ENCODE data around the gene ST6GALNAC1. TPM values are rescaled to one million over a fixed set of nuclear protein-coding genes. Genes with fewer than 3 reads are reported as not detected.

Gene ST6GALNAC1
- total and polyA plus RNA-seq, 8 donors: 2.1 to 46.0 (median 3.4) TPM

DNA sequence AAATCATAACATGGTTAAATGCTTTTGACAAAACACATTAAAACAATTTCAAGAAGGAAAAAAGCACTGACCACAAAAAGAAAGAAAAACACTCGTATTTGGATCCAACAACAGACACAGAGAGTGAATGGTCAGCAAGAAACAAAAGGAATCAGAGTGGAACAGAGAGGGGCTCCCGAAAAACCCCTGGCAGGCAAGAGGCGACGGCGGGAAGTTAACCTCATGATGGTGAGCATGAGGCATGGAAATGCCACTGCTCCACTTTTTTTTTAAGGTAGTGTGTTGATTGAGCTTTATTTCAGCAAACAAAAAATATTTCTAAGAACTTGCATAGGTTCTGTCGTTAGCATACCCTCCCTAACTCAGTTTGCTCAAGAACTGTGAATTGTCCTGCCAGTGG lies 32.1 kb upstream of the ST6GALNAC1 start:
- Histone ChIP-seq H3K27ac (no peak overlapping the region), H3K4me1 (peaks cover 11 to 17% of the 10 kb centered on the region in 2 donors), H3K4me3 (no peak overlapping the region), H3K36me3 (no peaks in the 10 kb centered on the region), H3K27me3 (no peaks in the 10 kb centered on the region), H3K9me3 (no peaks in the 10 kb centered on the region)
- ATAC-seq (no peak), DNase-seq (no peak)
- intact Hi-C loops (cut with DNase I): no loop called here
- TF ChIP-seq, protein P1, sequence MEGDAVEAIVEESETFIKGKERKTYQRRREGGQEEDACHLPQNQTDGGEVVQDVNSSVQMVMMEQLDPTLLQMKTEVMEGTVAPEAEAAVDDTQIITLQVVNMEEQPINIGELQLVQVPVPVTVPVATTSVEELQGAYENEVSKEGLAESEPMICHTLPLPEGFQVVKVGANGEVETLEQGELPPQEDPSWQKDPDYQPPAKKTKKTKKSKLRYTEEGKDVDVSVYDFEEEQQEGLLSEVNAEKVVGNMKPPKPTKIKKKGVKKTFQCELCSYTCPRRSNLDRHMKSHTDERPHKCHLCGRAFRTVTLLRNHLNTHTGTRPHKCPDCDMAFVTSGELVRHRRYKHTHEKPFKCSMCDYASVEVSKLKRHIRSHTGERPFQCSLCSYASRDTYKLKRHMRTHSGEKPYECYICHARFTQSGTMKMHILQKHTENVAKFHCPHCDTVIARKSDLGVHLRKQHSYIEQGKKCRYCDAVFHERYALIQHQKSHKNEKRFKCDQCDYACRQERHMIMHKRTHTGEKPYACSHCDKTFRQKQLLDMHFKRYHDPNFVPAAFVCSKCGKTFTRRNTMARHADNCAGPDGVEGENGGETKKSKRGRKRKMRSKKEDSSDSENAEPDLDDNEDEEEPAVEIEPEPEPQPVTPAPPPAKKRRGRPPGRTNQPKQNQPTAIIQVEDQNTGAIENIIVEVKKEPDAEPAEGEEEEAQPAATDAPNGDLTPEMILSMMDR (IDR thresholded peaks at IDR 0.05): no peak

DNA sequence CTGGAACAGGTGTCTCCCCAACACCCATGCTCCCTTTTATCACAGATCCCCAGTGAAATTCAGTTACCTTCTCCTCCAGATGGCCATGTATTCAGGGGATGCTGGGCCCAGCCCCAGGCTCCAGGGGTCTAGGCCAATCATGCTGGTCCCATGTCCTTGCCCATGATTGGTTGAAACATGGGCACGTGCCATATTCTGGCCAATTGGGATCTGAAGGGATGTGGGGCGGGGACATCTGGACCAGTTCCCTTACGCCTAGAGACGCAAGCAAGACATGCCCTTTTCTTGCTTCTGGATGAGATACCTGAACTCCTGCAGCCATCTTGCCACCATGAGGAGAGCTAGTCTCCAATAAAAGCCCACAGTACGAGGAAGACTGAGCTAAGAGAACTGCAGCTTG lies 31.0 kb upstream of the ST6GALNAC1 start:
- no peaks in the 10 kb centered on the region for H3K36me3 ChIP-seq
- H3K27ac ChIP-seq: no peak overlapping the region
- peaks cover 11 to 21% of the 10 kb centered on the region in 2 donors for H3K4me1 ChIP-seq
- intact Hi-C loops (cut with DNase I): no loop called here
- ATAC-seq (no peak), DNase-seq (no peak)
- TF ChIP-seq, protein P1 (IDR thresholded peaks at IDR 0.05): no peak
- H3K4me3 ChIP-seq: no peak overlapping the region
- no peaks in the 10 kb centered on the region for H3K9me3 ChIP-seq
- no peaks in the 10 kb centered on the region for H3K27me3 ChIP-seq

DNA sequence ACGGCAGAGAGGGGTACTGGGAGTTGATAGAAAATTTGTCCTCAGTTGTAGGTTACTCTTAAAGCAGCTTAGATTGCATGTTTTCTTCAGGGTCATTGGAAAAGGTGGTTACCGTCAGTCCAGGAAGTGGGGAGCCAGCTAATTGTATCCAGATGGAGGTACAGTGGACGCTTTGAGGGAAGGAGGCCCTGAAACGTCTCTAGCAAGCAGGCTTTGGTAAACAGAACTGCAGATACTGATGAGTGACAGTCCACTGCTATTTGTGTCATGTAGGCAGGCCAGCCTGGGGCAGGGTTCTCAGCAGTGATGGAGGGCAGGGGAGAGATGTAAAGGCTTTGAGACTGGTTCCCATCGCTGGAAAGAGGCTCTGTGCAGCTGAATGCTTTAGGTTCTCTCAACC lies 30.2 kb upstream of the ST6GALNAC1 start:
- no peak for DNase-seq
- H3K4me3 ChIP-seq: no peak overlapping the region
- TF ChIP-seq, protein P1 (IDR thresholded peaks at IDR 0.05): no peak
- H3K27ac ChIP-seq: no peak overlapping the region
- no peaks in the 10 kb centered on the region for H3K36me3 ChIP-seq
- H3K27me3 ChIP-seq: no peaks in the 10 kb centered on the region
- intact Hi-C loops (cut with DNase I): no loop called here
- ATAC-seq: no peak
- H3K9me3 ChIP-seq: no peaks in the 10 kb centered on the region
- peaks cover 11 to 21% of the 10 kb centered on the region in 2 donors for H3K4me1 ChIP-seq

DNA sequence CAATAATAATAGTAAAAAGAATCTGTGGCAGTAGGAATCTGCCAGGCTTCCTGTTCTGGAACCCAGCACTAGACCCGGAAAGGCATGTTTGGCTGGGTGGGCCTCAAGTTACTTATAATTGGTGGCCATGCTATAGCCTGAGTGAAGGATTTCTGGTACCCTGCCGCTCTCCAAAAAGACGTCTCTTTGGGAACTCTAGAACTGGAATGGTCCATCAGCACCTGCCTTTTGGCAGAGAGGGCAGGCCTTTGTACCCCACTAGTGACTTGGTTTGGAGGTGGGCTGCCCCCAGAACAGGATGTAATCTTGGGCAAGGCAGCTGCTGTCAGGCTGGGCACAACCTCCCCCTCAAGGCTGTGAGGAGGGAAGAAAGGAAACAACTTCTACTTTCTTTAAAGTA lies 29.3 kb upstream of the ST6GALNAC1 start:
- Histone ChIP-seq H3K4me1 (peaks cover 11 to 21% of the 10 kb centered on the region in 2 donors), H3K27ac (peak overlapping the region in 1 of 2 donors; percentile 11), H3K36me3 (no peaks in the 10 kb centered on the region), H3K9me3 (no peaks in the 10 kb centered on the region), H3K27me3 (no peaks in the 10 kb centered on the region), H3K4me3 (peak overlapping the region in 1 of 2 donors; percentile 60)
- ATAC-seq (no peak), DNase-seq (no peak)
- TF ChIP-seq, protein P1 (IDR thresholded peaks at IDR 0.05): no peak
- intact Hi-C loops (cut with DNase I): no loop called here

DNA sequence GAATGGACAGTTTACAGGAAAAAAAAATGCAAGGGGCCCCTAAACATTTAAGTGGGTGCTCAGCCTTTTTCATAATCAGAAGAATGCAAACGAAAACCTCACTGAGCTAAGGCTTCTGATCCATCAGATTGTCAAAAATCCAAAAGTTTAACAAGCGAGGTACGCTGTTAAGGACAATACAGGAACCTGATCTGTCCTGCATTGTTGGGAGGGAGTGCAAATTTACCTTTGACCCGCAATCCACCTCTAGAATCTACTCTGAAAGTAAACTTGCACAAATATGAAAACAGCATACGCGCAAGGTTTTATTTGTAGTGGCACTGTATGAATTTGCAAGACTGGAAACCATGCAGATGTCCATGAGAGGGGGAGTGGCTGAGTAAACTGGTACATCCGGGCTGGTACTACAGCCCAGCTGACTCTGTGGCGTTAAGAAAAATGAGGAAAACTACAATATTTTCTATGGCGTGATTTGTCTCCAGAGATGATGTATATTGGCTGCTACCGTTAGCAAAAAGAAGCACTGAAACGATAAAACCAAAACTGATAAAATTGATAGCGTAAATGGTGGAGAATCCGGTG lies 28.8 kb upstream of the ST6GALNAC1 start:
- TF ChIP-seq, protein P1 (IDR thresholded peaks at IDR 0.05): no peak
- Histone ChIP-seq H3K27ac (peak overlapping the region; percentile 88 to 90), H3K27me3 (no peaks in the 10 kb centered on the region), H3K4me3 (peak overlapping the region; percentile 60), H3K9me3 (no peaks in the 10 kb centered on the region), H3K36me3 (no peaks in the 10 kb centered on the region), H3K4me1 (peaks cover 11 to 21% of the 10 kb centered on the region in 2 donors)
- ATAC-seq (peak; percentile 20), DNase-seq (peak in 1 of 4 donors; percentile 41)
- intact Hi-C loops (cut with DNase I): no loop called here
